K562 (cell line): ENCODE data around the gene CHMP3. TPM values are rescaled to one million over a fixed set of nuclear protein-coding genes. Genes with fewer than 3 reads are reported as not detected.

Source experiments
- BHLHE40 ChIP-seq: IDR thresholded peaks from 2 replicates; pipeline ENCODE4 v1.6.1; 2011; ENCODE audit warnings: low read length, improper control_type of control experiment
- FOXA3 ChIP-seq, 2 experiments: fragments of 450-650 bp in 1 of 2; sonication (generic) in 1 of 2; formaldehyde crosslinking; IDR thresholded peaks in 1 of 2; conservative IDR thresholded peaks in 1 of 2; 2 replicates each; pipeline versions ENCODE4 v1.4.0 to v1.8.0; 2020 to 2022; ENCODE audit warnings: mild to moderate bottlenecking in 2 of 2, missing genetic modification reagents in 1 of 2
- HNRNPL ChIP-seq: fragments of 200-400 bp; formaldehyde crosslinking; IDR thresholded peaks from 2 replicates; pipeline ENCODE4 v1.6.1; 2017; ENCODE audit warnings: low read depth, mild to moderate bottlenecking, low read length
- MECOM ChIP-seq: fragments of 250-450 bp; sonication (Bioruptor Pico); IDR thresholded peaks from 2 replicates; pipeline ENCODE4 v1.8.0; 2022; ENCODE audit warnings: inconsistent platforms
- NCOR1 ChIP-seq: fragments of 450-650 bp; IDR thresholded peaks from 2 replicates; pipeline ENCODE4 v1.6.1; 2016; ENCODE audit warnings: mild to moderate bottlenecking, moderate library complexity
- PRPF4 ChIP-seq: fragments of 200-400 bp; formaldehyde crosslinking; IDR thresholded peaks from one replicate; pipeline ENCODE4 v1.6.1; 2017; ENCODE audit warnings: low read length, low read depth, mild to moderate bottlenecking; ENCODE audit not compliant: insufficient read depth, poor library complexity, severe bottlenecking
- RB1 ChIP-seq: fragments of 450-650 bp; IDR thresholded peaks from 2 replicates; pipeline ENCODE4 v1.6.1; 2017; ENCODE audit warnings: low read depth, mild to moderate bottlenecking
- RBM34 ChIP-seq: fragments of 200-400 bp; formaldehyde crosslinking; IDR thresholded peaks from 2 replicates; pipeline ENCODE4 v1.6.1; 2018; ENCODE audit warnings: low read length, borderline replicate concordance; ENCODE audit not compliant: insufficient read depth
- ZNF121 ChIP-seq: sonication (generic); formaldehyde crosslinking; conservative IDR thresholded peaks from 2 replicates; pipeline ENCODE4 v1.8.0; 2022; ENCODE audit warnings: missing genetic modification reagents
- ZNF217 ChIP-seq: sonication (generic); formaldehyde crosslinking; IDR thresholded peaks from 2 replicates; pipeline ENCODE4 v1.8.0; 2022; ENCODE audit warnings: mild to moderate bottlenecking, missing genetic modification reagents
- ZNF253 ChIP-seq: fragments of 250-450 bp; sonication (Bioruptor Pico); conservative IDR thresholded peaks from 2 replicates; pipeline ENCODE4 v1.6.1; 2021; ENCODE audit warnings: mild to moderate bottlenecking
- ZNF318 ChIP-seq, 2 experiments: fragments of 450-650 bp; IDR thresholded peaks; 2 replicates each; pipeline ENCODE4 v1.6.1; 2016; ENCODE audit warnings: mild to moderate bottlenecking in 2 of 2, borderline replicate concordance in 1 of 2, low read depth in 1 of 2, moderate library complexity in 1 of 2
- ZNF445 ChIP-seq: fragments of 250-450 bp; sonication (Bioruptor Pico); IDR thresholded peaks from 2 replicates; pipeline ENCODE4 v1.4.0; 2020; ENCODE audit warnings: low read depth, mild to moderate bottlenecking, moderate library complexity
- ZNF592 ChIP-seq: fragments of 450-650 bp; IDR thresholded peaks from 2 replicates; pipeline ENCODE4 v1.6.1; 2017; ENCODE audit warnings: antibody characterized with exemption, mild to moderate bottlenecking
- ZNF696 ChIP-seq: fragments of 250-450 bp; sonication (Bioruptor Pico); conservative IDR thresholded peaks from 2 replicates; pipeline ENCODE4 v1.4.0; 2020; ENCODE audit warnings: mild to moderate bottlenecking, moderate library complexity
- polyA plus RNA-seq, 8 experiments: library from polyadenylated mRNA; depleted of rRNA in 4 of 8; stranded (reverse) in 5 of 8; unstranded in 3 of 8; fragments of >200 nt; fragmentation: Nextera tagmentation in 2 of 8; fragmentation: Illumina TruSeq in 1 of 8; extraction: Ambion mirVana in 2 of 8; extraction: Trizol in 1 of 8; gene quantifications; 2 replicates each; pipeline versions ENCODE4 v1.2.1 to v1.2.3, GENCODE V29; 2011 to 2014; ENCODE audit warnings: inconsistent platforms in 1 of 8, missing spikeins in 1 of 8
- total RNA-seq, 7 experiments: library from RNA; depleted of rRNA in 6 of 7; stranded (reverse); fragments of >200 nt in 6 of 7; fragmentation: Illumina TruSeq in 2 of 7; extraction: Trizol in 2 of 7; gene quantifications; 2 replicates each; pipeline versions ENCODE4 v1.2.1 to v1.2.3, GENCODE V29; 2011 to 2021; ENCODE audit warnings: low replicate concordance in 1 of 7

The CHMP3 gene
- total and polyA plus RNA-seq, 9 of the 15 experiments (the other 6 are each of a cell fraction or from before 2014, with no cell fraction given), result 20.6 to 52.5 (median 31.7) TPM

GRCh38 chr2:86562922-86563649 is at the start of gene CHMP3 (continued):
- TF ChIP-seq NCOR1 (peak; percentile 3), ZNF318 (IDR thresholded peaks at IDR 0.05; ENCODE audit: borderline replicate concordance in 1 of 2, low read depth in 1 of 2) (no peak), RB1 (peak; percentile 32), HNRNPL (no peak), ZNF253 (CRISPR knock-in tag) (no peak), PRPF4 (no peak), ZNF121 (CRISPR knock-in tag) (no peak), MECOM (CRISPR knock-in tag) (no peak), ZNF696 (CRISPR knock-in tag) (no peak), ZNF445 (CRISPR knock-in tag) (peak; percentile 63; the same call in 1 of the 2 replicates), BHLHE40 (peak; percentile 77), ZNF217 (no peak), ZNF592 (peak; percentile 99), FOXA3 (CRISPR knock-in tag; conservative IDR thresholded peaks at IDR 0.05 in 1 of 2, IDR thresholded peaks at IDR 0.05 in 1 of 2) (no peak), RBM34 (no peak)
